ENCODE results near the gene JMJD1C.
"Not testable (repeated sequence)": the region's sequence is repeated elsewhere in the genome, so short reads cannot be mapped to it uniquely, and the experiment has no call there.

The JMJD1C gene

DNA sequence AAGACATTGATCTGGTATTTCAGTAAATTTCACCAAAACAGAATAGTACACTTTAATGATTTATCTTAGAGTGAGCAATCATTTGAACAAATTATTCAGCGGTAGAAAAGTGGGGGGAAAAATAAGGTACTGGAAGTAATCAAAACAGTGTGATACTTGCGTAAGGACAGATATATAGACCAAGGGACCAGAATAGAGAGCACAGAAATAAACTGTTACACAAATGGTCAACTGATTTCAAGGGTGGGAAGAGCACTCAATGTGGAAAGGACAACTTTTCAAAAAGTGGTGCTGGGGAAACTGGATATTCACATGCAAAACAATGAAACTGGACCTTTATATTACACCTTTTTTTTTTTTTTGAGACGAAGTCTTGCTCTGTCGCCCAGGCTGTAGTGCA is 212.7 kb downstream of the JMJD1C start:
- DNase-seq = no peak

DNA sequence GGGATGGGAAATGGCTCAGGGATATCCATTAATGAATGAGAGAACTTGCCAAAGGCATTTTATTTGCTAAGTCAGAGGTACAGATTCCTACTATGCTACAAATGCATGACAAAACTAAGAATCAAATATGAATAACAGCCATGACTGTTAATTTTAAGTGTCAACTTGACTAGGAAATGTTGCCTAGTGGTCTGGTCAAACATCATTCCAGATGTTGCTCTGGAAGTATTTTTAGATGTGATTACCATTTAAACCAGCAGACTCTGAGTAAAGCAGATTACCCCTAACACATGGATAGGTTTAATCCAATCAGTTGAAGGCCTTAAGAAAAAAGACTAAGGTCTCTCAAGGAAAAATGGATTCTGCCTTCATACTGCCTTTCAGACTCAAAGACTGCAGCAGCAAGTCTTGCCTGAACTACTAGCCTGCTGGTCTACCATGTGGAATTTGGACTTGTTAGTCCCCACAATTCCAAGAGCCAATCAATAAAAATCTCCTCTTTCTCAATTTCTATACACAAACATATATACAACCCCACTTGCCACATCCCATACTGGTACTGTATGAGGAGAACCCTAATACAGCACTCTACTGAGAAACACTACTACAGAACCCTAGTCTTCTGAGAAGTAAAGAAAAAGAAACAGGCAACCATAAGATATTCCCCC is 213.5 kb downstream of the JMJD1C start:
- DNase-seq = no peak

GRCh38 chr10:63250032-63250431 is 215.7 kb downstream of the JMJD1C start:
- DNase-seq = no peak

- no peak for DNase-seq
Observed at GRCh38 chr10:63247771-63248170, 218.0 kb downstream of the JMJD1C start.

DNA sequence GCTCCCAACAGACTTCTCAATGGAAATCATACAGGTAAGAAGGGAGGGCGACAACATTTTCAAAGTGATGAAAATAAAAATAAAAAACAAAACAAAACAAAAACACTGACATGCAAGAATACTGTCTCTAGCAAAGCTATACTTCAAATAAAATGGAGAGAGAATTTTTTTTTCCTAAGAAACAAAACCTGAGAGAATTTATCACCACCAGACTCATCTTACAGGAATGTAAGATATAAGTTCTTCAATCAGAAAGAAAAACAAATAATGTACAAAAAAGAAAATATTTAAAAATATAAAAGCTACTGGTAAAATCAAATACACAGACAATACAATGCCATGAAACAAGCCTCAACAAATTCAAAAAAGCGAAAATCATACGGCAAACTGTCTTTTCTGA is 219.4 kb downstream of the JMJD1C start:
- DNase-seq = no peak

DNA sequence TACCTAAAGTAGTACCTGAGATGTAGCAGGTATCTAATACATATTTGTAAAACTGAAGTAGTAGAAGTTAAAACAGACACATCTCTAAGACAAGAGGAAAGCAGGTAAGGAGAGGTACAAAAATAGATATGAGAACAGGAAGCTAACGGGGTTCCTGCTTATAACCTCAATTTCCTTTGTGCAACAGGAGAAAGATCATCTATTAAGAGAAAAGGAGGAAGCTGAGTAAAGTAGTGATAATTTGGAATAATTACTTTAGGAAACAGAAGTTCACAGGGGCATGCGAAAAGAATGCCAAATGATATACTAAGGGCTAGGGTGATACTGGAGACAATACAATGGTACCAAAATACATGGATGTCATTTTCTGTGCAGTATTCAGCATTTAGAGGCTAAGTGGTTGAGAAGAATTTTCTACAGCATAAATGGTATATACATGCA is 223.9 kb downstream of the JMJD1C start:
- DNase-seq = no peak

DNA sequence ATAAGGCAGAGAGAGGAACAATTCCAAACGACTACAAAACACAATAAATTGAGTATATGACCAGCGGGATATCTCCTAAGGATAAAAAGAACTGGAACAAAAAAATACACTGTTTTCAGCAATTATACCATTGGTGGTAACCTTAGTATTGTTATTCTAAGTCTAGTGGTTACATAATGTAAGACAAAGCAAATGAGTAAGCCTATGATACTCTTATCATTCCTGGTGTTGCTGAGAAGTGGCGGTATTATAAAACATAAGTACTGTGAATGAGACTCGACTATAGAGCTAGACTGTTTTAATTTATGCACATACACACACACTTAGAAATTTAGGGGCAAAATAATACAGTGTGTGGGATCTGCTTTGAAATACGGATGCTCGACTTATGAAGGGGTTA is 225.0 kb downstream of the JMJD1C start:
- no peak for DNase-seq

- no peak for DNase-seq
Observed at GRCh38 chr10:63238501-63238900, 227.3 kb downstream of the JMJD1C start.

- DNase-seq = no peak
Observed at GRCh38 chr10:63237396-63237795, 228.4 kb downstream of the JMJD1C start.

- DNase-seq = no peak
Observed at GRCh38 chr10:63236113-63236935, 229.5 kb downstream of the JMJD1C start.

DNA sequence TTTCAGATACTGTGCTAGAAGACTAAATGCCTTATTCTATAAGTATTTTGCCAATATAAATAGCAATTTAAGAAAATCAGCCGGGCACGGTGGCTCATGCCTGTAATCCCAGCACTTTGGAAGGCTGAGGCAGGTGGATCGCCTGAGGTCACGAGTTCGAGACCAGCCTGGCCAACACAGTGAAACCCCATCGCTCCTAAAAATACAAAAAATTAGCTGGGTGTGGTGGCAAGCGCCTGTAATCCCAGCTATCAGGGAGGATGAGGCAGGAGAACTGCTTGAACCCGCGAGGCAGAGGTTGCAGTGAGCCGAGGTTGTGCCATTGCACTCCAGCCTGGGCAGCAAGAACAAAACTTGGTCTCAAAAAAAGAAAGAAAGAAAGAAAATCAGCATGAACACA is 230.6 kb downstream of the JMJD1C start:
- DNase-seq = not testable (repeated sequence)

GRCh38 chr10:63229161-63229560 is 236.6 kb downstream of the JMJD1C start:
- no peak for DNase-seq

GRCh38 chr10:63228237-63228636 is 237.5 kb downstream of the JMJD1C start:
- no peak for DNase-seq

- no peak for DNase-seq
Observed at GRCh38 chr10:63227207-63227895, 238.4 kb downstream of the JMJD1C start.

DNA sequence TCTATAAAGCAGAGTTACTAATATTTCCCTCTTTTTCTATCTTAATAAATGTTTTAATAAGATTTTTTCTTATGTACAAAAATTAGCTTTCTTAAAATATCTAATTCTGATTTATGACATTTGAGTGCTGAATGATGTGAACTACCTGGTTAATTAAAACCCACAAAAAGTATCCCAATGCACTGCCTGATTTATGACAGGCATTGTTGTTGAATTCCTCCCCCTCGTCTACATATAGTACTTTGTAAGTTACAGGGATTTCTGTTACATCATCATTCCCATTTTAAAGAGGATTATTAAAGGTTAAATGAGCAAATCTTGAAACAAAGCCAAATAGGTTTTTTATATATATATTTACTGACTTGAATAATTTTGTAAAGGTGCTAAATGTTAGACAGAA is 241.5 kb downstream of the JMJD1C start:
- DNase-seq = no peak

DNA sequence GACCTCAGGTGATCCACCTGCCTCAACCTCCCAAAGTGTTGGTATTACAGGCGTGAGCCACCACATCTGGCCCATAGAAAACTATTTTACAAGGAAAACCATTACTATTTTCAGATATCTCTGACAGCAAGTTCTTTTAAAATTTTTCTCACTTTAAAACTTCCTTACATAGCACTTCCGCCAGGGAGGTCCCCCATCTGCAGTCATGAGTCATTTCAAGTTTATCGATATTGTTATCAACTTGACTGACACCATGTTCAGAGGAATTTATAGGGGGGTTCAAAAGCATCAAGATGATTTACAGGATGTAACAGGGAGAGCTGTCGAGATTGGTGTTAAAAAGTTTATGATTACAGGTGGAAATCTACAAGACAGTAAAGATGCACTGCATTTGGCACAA is 243.8 kb downstream of the JMJD1C start:
- no peak for DNase-seq

DNA sequence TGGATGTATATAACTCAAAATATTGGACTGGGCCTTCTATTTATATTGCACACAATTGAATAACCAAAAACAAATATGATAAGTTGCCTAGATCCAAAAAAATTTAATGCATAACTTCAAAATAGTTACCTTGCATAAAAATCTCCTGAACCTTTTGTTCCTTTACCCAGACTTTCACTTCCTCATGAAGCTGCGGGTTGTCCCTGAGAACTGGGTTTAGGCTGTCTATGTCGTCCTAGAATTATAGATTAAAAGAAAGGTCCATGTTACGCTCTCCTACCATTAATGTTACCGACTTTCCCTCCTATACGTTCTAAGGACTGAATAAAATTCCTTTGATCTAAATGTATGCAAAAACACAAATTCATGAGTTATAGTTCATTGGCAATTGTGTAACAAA is 246.0 kb downstream of the JMJD1C start:
- no peak for DNase-seq

DNA sequence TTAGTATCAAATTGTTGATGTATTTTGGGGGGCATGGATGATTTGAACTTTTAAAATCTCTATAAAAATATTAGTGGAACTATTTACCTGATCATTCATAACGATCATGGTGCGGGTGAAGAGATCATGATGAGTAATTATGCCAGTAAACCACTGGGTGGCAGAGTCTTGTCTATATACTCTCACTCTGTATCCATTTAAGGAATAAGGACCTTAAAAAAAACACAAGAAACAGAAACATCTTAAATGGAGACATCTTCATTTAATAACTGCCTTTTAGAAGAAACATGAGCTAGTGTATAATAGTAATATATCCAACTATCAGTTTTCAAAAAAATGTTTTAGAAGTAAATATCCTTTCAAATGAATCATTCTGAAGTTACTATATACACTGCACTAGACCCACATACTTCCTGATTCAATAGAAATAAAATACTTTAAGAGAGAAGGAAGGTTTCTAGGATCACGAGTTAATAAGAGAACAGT is 248.6 kb downstream of the JMJD1C start:
- peak; percentile 15 to 40 for DNase-seq

DNA sequence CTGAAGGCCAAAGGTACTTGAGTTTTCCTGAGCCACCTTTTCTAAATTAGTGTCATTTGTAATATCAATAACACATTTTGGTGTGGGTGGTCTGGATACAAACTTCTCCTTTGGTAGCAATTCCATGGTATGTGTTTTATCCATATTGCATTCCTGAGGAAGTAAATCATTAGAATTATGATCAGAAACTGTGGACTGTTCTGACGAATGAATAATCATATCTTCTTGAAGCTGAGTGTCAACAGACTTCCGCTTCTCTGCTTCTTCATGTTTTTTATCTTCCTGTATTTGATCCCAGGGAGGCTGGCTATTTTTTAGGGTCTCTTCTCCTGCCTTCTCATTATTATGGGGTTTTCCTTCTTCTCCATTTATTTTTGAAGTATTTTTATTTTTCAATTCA is 251.2 kb downstream of the JMJD1C start:
- no peak for DNase-seq

DNA sequence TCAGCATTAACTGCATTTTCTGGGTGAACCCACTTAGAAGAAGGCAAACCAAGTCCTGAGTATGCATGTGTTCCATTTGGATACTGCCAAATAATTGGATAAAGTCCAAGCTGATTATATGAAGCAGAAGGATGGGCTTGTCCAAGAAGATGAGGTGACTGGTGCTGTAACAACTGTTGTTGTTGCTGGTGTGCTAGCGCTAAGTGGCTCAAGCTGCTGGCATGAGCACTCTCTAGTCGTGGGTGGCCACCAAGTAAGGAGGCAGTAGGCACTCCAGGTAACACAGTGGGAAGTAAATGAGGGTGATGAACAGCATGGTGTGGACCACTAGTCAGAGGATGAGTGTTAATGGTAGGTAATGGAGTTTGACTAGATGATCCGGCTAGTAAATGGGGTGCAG is 252.3 kb downstream of the JMJD1C start:
- DNase-seq = no peak

DNA sequence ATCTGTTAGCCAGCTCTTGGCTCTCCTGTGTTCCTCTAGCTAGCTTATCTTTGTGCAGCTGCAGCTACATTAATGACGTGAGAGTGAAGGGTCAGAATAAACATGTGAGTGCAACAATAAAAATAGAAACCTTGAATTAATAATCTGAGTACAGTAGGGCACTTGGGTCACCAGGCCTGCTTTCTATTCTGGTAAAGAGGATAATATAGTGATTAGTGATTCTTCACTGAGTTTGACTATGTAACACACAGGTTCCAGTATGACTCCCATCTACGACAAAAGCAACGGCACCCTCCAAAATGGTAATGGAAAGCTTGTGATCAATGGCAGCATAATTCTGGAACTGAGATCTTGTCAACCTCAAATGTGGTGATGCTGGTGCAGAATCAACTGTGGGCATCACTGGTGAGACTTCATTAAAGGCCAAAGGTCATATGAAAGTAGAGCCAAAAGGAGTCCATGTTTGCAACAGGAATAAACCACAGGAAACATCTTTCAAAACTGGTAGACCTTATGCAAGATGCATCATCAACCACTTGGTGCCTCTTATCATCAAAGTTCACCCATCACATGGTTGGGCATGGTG is 255.1 kb downstream of the JMJD1C start:
- no peak for DNase-seq

DNA sequence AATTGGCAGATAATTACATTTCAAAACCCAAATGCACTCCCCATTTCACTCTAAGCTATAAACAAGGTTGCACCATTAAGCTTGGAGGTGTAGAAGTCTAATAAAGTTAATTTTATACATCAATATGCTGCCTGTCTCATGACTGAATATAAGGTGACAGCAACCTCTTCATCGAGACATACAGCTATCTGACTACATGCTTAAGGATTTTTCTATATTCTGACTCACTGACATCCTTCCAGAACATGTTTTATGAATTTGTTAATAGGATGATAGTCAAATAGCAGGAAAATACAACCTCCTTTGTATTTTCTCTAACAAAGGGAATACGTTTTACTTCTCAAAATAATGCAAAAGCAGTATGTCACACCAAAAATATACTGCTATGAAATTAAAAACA is 256.1 kb downstream of the JMJD1C start:
- DNase-seq = no peak

DNA sequence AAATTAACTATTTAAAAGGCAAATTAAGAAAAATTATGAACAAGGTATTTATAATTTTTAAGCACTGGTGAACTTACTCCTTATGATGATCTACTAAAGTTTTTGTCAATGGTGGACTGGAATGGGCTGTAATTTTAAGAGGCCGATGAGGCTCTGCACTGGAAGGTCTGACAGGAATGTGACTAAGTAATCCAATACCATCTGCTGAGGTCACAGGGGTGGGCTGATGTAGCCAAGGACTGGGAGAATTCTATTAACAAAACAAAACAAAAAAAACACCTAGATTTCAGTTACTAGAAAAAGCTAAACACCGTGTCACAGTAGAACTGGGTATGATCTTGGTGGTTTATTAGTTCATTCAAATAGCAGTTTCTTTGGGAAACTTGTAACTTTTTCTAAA is 256.8 kb downstream of the JMJD1C start:
- no peak for DNase-seq
